HG02943 (cell line): Measurements from ENCODE around the gene WFIKKN2.
"Not testable (repeated sequence)": the region's sequence is repeated elsewhere in the genome, so short reads cannot be mapped to it uniquely, and the experiment has no call there.

Experiments
- ATAC-seq: cut with Tn5 transposase; IDR thresholded peaks from one replicate; pipeline ENCODE4 v1.9.1; 2021; ENCODE audit warnings: mild to moderate bottlenecking, low read depth, moderate library complexity; ENCODE audit not compliant: unreplicated experiment

Gene WFIKKN2

GRCh38 chr17:50850640-50851039 lies 15.3 kb downstream of the WFIKKN2 start:
- no peak for ATAC-seq

GRCh38 chr17:50853015-50853615 lies 17.7 kb downstream of the WFIKKN2 start:
- no peak for ATAC-seq

GRCh38 chr17:50853781-50854180 lies 18.4 kb downstream of the WFIKKN2 start:
- ATAC-seq: no peak

- ATAC-seq: no peak
These were observed 20.4 kb downstream of the WFIKKN2 start for GRCh38 chr17:50855708-50856330.

GRCh38 chr17:50856431-50856830 lies 21.0 kb downstream of the WFIKKN2 start:
- no peak for ATAC-seq

GRCh38 chr17:50858486-50859225 lies 23.3 kb downstream of the WFIKKN2 start:
- no peak for ATAC-seq

- ATAC-seq: not testable (repeated sequence)
These were observed 24.3 kb downstream of the WFIKKN2 start for GRCh38 chr17:50859727-50860126.

- no peak for ATAC-seq
These were observed 25.9 kb downstream of the WFIKKN2 start for GRCh38 chr17:50861334-50861676.

GRCh38 chr17:50861822-50862528 lies 26.6 kb downstream of the WFIKKN2 start:
- ATAC-seq: no peak

GRCh38 chr17:50863221-50863843 lies 27.9 kb downstream of the WFIKKN2 start:
- ATAC-seq: no peak

- no peak for ATAC-seq
These were observed 28.5 kb downstream of the WFIKKN2 start for GRCh38 chr17:50863931-50864330.

- ATAC-seq: no peak
These were observed 29.3 kb downstream of the WFIKKN2 start for GRCh38 chr17:50864747-50865059.

GRCh38 chr17:50865060-50865867 lies 29.9 kb downstream of the WFIKKN2 start:
- peak; percentile 13 for ATAC-seq

- ATAC-seq: peak; percentile 5
These were observed 30.5 kb downstream of the WFIKKN2 start for GRCh38 chr17:50865868-50866260.

- peak; percentile 51 for ATAC-seq
These were observed 31.0 kb downstream of the WFIKKN2 start, which contains the start of gene TOB1 for GRCh38 chr17:50866261-50866949. TOB1 (minus strand) TSS chr17:50866354; CDS start chr17:50864017, 2,337 bp downstream.

GRCh38 chr17:50866950-50867362 lies 31.6 kb downstream of the WFIKKN2 start:
- ATAC-seq: peak; percentile 14

GRCh38 chr17:50867363-50868139 lies 32.2 kb downstream of the WFIKKN2 start:
- ATAC-seq: peak; percentile 32

- no peak for ATAC-seq
These were observed 32.7 kb downstream of the WFIKKN2 start for GRCh38 chr17:50868140-50868438.

GRCh38 chr17:50868602-50869001 lies 33.2 kb downstream of the WFIKKN2 start:
- ATAC-seq: no peak
